HG03066 (cell line): ENCODE data around the gene GPRASP2.
"Not testable (repeated sequence)": the region's sequence is repeated elsewhere in the genome, so short reads cannot be mapped to it uniquely, and the experiment has no call there.

Experiments
- ATAC-seq: cut with Tn5 transposase; IDR thresholded peaks from one replicate; pipeline ENCODE4 v1.9.1; 2021; ENCODE audit warnings: low read depth; ENCODE audit not compliant: unreplicated experiment

The GPRASP2 gene

GRCh38 chrX:102712216-102712966, at the start of gene GPRASP2:
GPRASP2 (plus strand) TSS chrX:102712448; CDS start chrX:102714870, 2,422 bp downstream.
- ATAC-seq: no peak

GRCh38 chrX:102663820-102664219, 48.4 kb upstream of the GPRASP2 start:
- not testable (repeated sequence) for ATAC-seq

GRCh38 chrX:102667034-102667433, 45.2 kb upstream of the GPRASP2 start:
- ATAC-seq: not testable (repeated sequence)

- no peak for ATAC-seq
Observed at GRCh38 chrX:102669526-102669925, 42.7 kb upstream of the GPRASP2 start.

GRCh38 chrX:102672856-102673255, 39.4 kb upstream of the GPRASP2 start:
- ATAC-seq: no peak

GRCh38 chrX:102677479-102677878, 34.8 kb upstream of the GPRASP2 start:
- not testable (repeated sequence) for ATAC-seq

GRCh38 chrX:102684772-102685520, 27.3 kb upstream of the GPRASP2 start:
- ATAC-seq: no peak

GRCh38 chrX:102694749-102695148, 17.5 kb upstream of the GPRASP2 start:
- ATAC-seq: no peak

- ATAC-seq: no peak
Observed at GRCh38 chrX:102696306-102696705, 15.9 kb upstream of the GPRASP2 start.

GRCh38 chrX:102697494-102697893, 14.8 kb upstream of the GPRASP2 start:
- no peak for ATAC-seq

GRCh38 chrX:102708900-102709299, 3.3 kb upstream of the GPRASP2 start:
- no peak for ATAC-seq

- no peak for ATAC-seq
Observed at GRCh38 chrX:102711872-102712215, 404 bp upstream of the GPRASP2 start.

GRCh38 chrX:102712981-102713625, 855 bp downstream of the GPRASP2 start:
- ATAC-seq: no peak

- ATAC-seq: no peak
Observed at GRCh38 chrX:102714994-102715393, 2.7 kb downstream of the GPRASP2 start.

- no peak for ATAC-seq
Observed at GRCh38 chrX:102715967-102716366, 3.7 kb downstream of the GPRASP2 start.

GRCh38 chrX:102720237-102721168, 8.3 kb downstream of the GPRASP2 start, which contains the start of gene GPRASP3:
GPRASP3 (plus strand) TSS chrX:102720743; CDS start chrX:102748996, 28,253 bp downstream.
- peak; percentile 99 for ATAC-seq

- ATAC-seq: not testable (repeated sequence)
Observed at GRCh38 chrX:102721169-102721506, 8.9 kb downstream of the GPRASP2 start.

- no peak for ATAC-seq
Observed at GRCh38 chrX:102723456-102723855, 11.2 kb downstream of the GPRASP2 start.

GRCh38 chrX:102727761-102728160, 15.5 kb downstream of the GPRASP2 start:
- no peak for ATAC-seq

- ATAC-seq: no peak
Observed at GRCh38 chrX:102728646-102729045, 16.4 kb downstream of the GPRASP2 start.
